Thyroid gland (tissue), 4 donors: ENCODE data around the gene MYO15A. TPM values are rescaled to one million over a fixed set of nuclear protein-coding genes. Genes with fewer than 3 reads are reported as not detected.

Experiments used
- DNase-seq, 2 donors: peaks; one replicate each; pipeline ENCODE4 v3.0.0-alpha.2; 2019
- H3K27ac ChIP-seq, 3 donors: fragments of 200-600 bp; sonication (generic); 1 replicate in 2 of 3; 2 replicates in 1 of 3; pipeline ENCODE4 v1.5.1; 2016 to 2019; ENCODE audit warnings: mild to moderate bottlenecking in 1 of 3, moderate library complexity in 1 of 3
- H3K27me3 ChIP-seq: fragments of 200-600 bp; sonication (generic); one replicate; pipeline ENCODE4 v1.5.1; 2019
- H3K36me3 ChIP-seq, 2 donors: fragments of 200-600 bp; sonication (generic); one replicate each; pipeline ENCODE4 v1.5.1; 2016 to 2019
- H3K4me1 ChIP-seq, 2 donors: fragments of 200-600 bp; sonication (generic); one replicate each; pipeline ENCODE4 v1.5.1; 2017 to 2019
- H3K4me3 ChIP-seq, 3 donors: fragments of 200-600 bp; sonication (generic); replicated peaks in 1 of 3; 1 replicate in 2 of 3; 2 replicates in 1 of 3; pipeline ENCODE4 v1.5.1; 2016; ENCODE audit warnings: mild to moderate bottlenecking in 1 of 3
- H3K9me3 ChIP-seq: fragments of 200-600 bp; sonication (generic); one replicate; pipeline ENCODE4 v1.5.1; 2017
- CTCF ChIP-seq, 6 experiments: fragments of 200-600 bp in 3 of 6; fragments of 450-650 bp in 3 of 6; sonication (generic) in 3 of 6; IDR thresholded peaks; one replicate each; pipeline ENCODE4 v1.5.1; 2016 to 2019; ENCODE audit warnings: antibody characterized with exemption in 6 of 6, mild to moderate bottlenecking in 2 of 6, inconsistent platforms in 1 of 6, moderate library complexity in 1 of 6
- POLR2A ChIP-seq, 2 donors: fragments of 450-650 bp; IDR thresholded peaks; one replicate each; pipeline ENCODE4 v1.6.1; 2017; ENCODE audit warnings: antibody characterized with exemption in 2 of 2, mild to moderate bottlenecking in 2 of 2, moderate library complexity in 1 of 2
- WGBS, 2 donors: methylation state at CpG; one replicate each; pipeline ENCODE4 v1.1.5; 2017; 5-methylcytosine and 5-hydroxymethylcytosine counted together
- intact Hi-C: fragments of 100-400 bp; cut with DNase I; formaldehyde crosslinking; loops from one replicate; pipeline ENCODE4 v1.15.1; 2023
- total RNA-seq, 4 donors: library from RNA; depleted of rRNA; stranded (reverse); fragments of >200 nt; gene quantifications; one replicate each; pipeline ENCODE4 v1.2.3, GENCODE V29; 2016

The MYO15A gene
- total RNA-seq, 4 donors from 2014 or later = 1.3 to 3.6 (median 1.7) TPM

- peak; percentile 22 to 28 for DNase-seq
- peaks cover 29 to 31% of the 10 kb centered on the region in 2 donors for H3K4me1 ChIP-seq
- H3K36me3 ChIP-seq = no peaks in the 10 kb centered on the region
- no peaks in the 10 kb centered on the region for H3K9me3 ChIP-seq
- H3K27me3 ChIP-seq = no peaks in the 10 kb centered on the region
- peak overlapping the region; percentile 97 to 99 (median 99) for H3K27ac ChIP-seq
- intact Hi-C loops = no loop called here
- WGBS, 2 donors = 12 to 27% methylated on average over 28 of the region's 28 CpGs
- H3K4me3 ChIP-seq = peak overlapping the region; percentile 13 to 97 (median 50)
- TF ChIP-seq POLR2A (IDR thresholded peaks at IDR 0.05) (no peak), CTCF (IDR thresholded peaks at IDR 0.05) (no peak)
Measured at GRCh38 chr17:18182110-18182977, 73.8 kb downstream of the MYO15A start.

- TF ChIP-seq POLR2A (IDR thresholded peaks at IDR 0.05) (no peak), CTCF (IDR thresholded peaks at IDR 0.05) (peak in 1 of 6 experiments; percentile 12)
- peaks cover 35 to 37% of the 10 kb centered on the region in 2 donors for H3K4me1 ChIP-seq
- intact Hi-C loops = no loop called here
- H3K9me3 ChIP-seq = no peaks in the 10 kb centered on the region
- H3K27ac ChIP-seq = peak overlapping the region; percentile 97 to 99 (median 99)
- no peaks in the 10 kb centered on the region for H3K36me3 ChIP-seq
- H3K4me3 ChIP-seq = peak overlapping the region; percentile 13 to 97 (median 50)
- 0 to 1% methylated on average over 8 to 18 of the region's 33 CpGs for WGBS, 2 donors
- peak; percentile 82 to 87 for DNase-seq
- no peaks in the 10 kb centered on the region for H3K27me3 ChIP-seq
Measured at GRCh38 chr17:18182978-18183333, 74.4 kb downstream of the MYO15A start.

GRCh38 chr17:18183334-18184142, 75.0 kb downstream of the MYO15A start, which contains the start of gene ALKBH5:
ALKBH5 (plus strand) TSS chr17:18183828; CDS start chr17:18184244, 416 bp downstream.
- intact Hi-C loops = no loop called here
- no peaks in the 10 kb centered on the region for H3K9me3 ChIP-seq

GRCh38 chr17:18184143-18185031, 75.8 kb downstream of the MYO15A start:
- peak overlapping the region; percentile 73 to 97 (median 80) for H3K4me3 ChIP-seq
- no peaks in the 10 kb centered on the region for H3K27me3 ChIP-seq
- peak overlapping the region; percentile 97 to 99 (median 99) for H3K27ac ChIP-seq
- H3K4me1 ChIP-seq = peaks cover 49 to 51% of the 10 kb centered on the region in 2 donors
- no peaks in the 10 kb centered on the region for H3K9me3 ChIP-seq
- no peaks in the 10 kb centered on the region for H3K36me3 ChIP-seq
- intact Hi-C loops = no loop called here
- TF ChIP-seq POLR2A (IDR thresholded peaks at IDR 0.05) (no peak), CTCF (IDR thresholded peaks at IDR 0.05) (no peak)
- 1% methylated on average over 17 to 41 of the region's 92 CpGs for WGBS, 2 donors
- peak; percentile 39 to 41 for DNase-seq

More at GRCh38 chr17:18183334-18184142, 75.0 kb downstream of the MYO15A start, which contains the start of gene ALKBH5:
- 0 to 1% methylated on average over 27 to 58 of the region's 98 CpGs for WGBS, 2 donors
- no peaks in the 10 kb centered on the region for H3K27me3 ChIP-seq
- H3K4me3 ChIP-seq = peak within 1 kb of the TSS; percentile 73 to 97 (median 80)
- H3K36me3 ChIP-seq = no peaks in the 10 kb centered on the region
- TF ChIP-seq POLR2A (IDR thresholded peaks at IDR 0.05) (peak; percentile 93 to 96), CTCF (IDR thresholded peaks at IDR 0.05) (peak in 2 of 6 experiments; percentile 11 to 29)
- H3K4me1 ChIP-seq = peaks cover 40 to 43% of the 10 kb centered on the region in 2 donors
- peak; percentile 98 for DNase-seq
- H3K27ac ChIP-seq = peak within 1 kb of the TSS; percentile 97 to 99 (median 99)
